Measurements from ENCODE around the gene CELSR1. TPM values are rescaled to one million over a fixed set of nuclear protein-coding genes. Genes with fewer than 3 reads are reported as not detected.

Gene CELSR1
- total RNA-seq, 1 experiment from 2014 or later: 19.6 TPM

DNA sequence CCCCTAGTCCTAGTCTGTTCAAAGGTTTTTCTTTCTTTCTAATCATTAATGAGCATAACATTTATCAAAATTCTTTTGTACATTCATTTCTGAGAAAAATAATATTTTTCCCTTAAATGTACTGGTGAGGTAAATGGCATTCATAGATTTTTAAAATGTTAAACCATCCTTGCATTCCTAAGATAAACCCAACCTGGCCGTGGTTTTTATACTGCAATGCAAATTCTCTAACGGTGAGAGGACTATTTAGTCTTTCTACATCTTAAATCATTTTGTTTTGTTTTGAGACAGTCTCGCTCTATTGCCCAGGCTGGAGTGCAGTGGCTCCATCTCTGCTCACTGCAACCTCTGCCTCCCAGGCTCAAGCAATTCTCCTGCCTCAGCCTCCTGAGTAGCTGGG lies 161.3 kb downstream of the CELSR1 start (continued):
- TF ChIP-seq, protein P1, sequence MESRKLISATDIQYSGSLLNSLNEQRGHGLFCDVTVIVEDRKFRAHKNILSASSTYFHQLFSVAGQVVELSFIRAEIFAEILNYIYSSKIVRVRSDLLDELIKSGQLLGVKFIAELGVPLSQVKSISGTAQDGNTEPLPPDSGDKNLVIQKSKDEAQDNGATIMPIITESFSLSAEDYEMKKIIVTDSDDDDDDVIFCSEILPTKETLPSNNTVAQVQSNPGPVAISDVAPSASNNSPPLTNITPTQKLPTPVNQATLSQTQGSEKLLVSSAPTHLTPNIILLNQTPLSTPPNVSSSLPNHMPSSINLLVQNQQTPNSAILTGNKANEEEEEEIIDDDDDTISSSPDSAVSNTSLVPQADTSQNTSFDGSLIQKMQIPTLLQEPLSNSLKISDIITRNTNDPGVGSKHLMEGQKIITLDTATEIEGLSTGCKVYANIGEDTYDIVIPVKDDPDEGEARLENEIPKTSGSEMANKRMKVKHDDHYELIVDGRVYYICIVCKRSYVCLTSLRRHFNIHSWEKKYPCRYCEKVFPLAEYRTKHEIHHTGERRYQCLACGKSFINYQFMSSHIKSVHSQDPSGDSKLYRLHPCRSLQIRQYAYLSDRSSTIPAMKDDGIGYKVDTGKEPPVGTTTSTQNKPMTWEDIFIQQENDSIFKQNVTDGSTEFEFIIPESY (IDR thresholded peaks at IDR 0.05; ENCODE audit: extremely low read depth, insufficient replicate concordance, low read length): no peak
- TF ChIP-seq ELF1 (IDR thresholded peaks at IDR 0.05; ENCODE audit: borderline replicate concordance, low read depth) (no peak), FOSL1 (IDR thresholded peaks at IDR 0.05; ENCODE audit: low read depth) (no peak)

DNA sequence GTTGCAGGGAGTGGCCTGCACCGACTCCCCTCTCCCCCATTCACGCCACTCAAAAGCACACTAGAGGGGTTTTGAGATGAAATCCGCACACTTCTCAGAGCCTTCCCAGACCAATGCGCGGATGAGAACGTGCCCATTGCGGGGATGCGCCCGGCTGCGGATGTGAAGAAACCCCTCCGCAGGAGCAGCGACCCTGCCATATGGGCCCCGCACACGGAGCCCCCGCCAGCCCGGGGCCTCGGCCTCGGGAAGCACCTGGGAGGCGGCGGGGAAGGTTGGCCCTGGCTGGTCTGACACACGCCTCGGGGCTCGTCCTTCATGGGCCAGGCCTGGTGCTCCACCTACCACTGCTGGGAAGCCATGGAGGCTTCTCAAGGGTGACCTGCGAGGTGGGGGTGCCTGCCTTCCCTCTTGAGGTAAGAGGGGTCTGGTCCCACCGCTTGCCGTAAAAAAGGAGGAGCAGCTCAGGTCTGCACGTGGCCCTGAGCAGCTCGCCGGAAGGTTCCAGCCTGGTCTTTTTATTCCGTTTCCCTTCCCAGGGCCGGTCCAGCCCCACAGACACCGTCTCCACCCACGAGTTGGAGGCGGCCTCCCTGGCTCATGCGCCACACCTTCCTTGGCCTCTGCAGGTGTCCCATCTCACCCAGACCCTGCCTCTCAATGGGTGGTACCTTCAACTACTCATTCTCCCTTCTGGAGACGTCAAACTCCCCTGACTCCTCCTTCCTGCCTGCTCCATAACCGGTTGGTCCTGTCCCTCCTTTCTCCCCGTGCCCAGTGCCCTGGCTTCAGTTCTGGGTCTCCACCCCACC lies 162.6 kb downstream of the CELSR1 start:
- H3K27me3 ChIP-seq (ENCODE audit: insufficient read depth, low read length): no peaks in the 10 kb centered on the region
- no peaks in the 10 kb centered on the region for H3K9me2 ChIP-seq (ENCODE audit: insufficient read depth)
- peaks cover 25 to 37% of the 10 kb centered on the region in 2 experiments for H3K4me1 ChIP-seq (ENCODE audit: control insufficient read depth in 1 of 2, insufficient read depth in 2 of 2, low read length in 2 of 2)
- peaks cover 4 to 9% of the 10 kb centered on the region in 2 experiments; a peak in 2 of 4 replicates for H3K9me3 ChIP-seq (ENCODE audit: control insufficient read depth in 1 of 2, insufficient read depth in 1 of 2, low read depth in 1 of 2, low read length in 2 of 2)
- H3K9ac ChIP-seq (ENCODE audit: low read length): no peak overlapping the region
- RAD21 ChIA-PET (ENCODE audit: low non-redundant PET in 1 of 2, low total read pairs in 2 of 2, uncharacterized antibody in 2 of 2, unreplicated experiment in 2 of 2): no interaction called here
- H3K4me2 ChIP-seq (ENCODE audit: low read length): no peak overlapping the region; the same call in 1 of the 2 replicates
- DNase-seq (ENCODE audit: low read depth, low spot score) (no peak), ATAC-seq (no peak)
- peaks cover 0 to 10% of the 10 kb centered on the region in 2 experiments; a peak in 1 of 4 replicates for H3K36me3 ChIP-seq (ENCODE audit: control insufficient read depth in 1 of 2, insufficient read depth in 2 of 2, low read length in 2 of 2)
- TF ChIP-seq POLR2A (IDR thresholded peaks at IDR 0.05; ENCODE audit: borderline replicate concordance, extremely low read depth, insufficient read depth, insufficient read length) (no peak), FOSL1 (IDR thresholded peaks at IDR 0.05; ENCODE audit: low read depth) (no peak), CEBPB (IDR thresholded peaks at IDR 0.05; ENCODE audit: low read depth) (no peak), EZH2 (IDR thresholded peaks at IDR 0.05) (no peak), YY1 (IDR thresholded peaks at IDR 0.05; ENCODE audit: extremely low read depth, insufficient replicate concordance, low read depth, low read length) (no peak)
- TF ChIP-seq, protein P2, sequence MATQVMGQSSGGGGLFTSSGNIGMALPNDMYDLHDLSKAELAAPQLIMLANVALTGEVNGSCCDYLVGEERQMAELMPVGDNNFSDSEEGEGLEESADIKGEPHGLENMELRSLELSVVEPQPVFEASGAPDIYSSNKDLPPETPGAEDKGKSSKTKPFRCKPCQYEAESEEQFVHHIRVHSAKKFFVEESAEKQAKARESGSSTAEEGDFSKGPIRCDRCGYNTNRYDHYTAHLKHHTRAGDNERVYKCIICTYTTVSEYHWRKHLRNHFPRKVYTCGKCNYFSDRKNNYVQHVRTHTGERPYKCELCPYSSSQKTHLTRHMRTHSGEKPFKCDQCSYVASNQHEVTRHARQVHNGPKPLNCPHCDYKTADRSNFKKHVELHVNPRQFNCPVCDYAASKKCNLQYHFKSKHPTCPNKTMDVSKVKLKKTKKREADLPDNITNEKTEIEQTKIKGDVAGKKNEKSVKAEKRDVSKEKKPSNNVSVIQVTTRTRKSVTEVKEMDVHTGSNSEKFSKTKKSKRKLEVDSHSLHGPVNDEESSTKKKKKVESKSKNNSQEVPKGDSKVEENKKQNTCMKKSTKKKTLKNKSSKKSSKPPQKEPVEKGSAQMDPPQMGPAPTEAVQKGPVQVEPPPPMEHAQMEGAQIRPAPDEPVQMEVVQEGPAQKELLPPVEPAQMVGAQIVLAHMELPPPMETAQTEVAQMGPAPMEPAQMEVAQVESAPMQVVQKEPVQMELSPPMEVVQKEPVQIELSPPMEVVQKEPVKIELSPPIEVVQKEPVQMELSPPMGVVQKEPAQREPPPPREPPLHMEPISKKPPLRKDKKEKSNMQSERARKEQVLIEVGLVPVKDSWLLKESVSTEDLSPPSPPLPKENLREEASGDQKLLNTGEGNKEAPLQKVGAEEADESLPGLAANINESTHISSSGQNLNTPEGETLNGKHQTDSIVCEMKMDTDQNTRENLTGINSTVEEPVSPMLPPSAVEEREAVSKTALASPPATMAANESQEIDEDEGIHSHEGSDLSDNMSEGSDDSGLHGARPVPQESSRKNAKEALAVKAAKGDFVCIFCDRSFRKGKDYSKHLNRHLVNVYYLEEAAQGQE (IDR thresholded peaks at IDR 0.05; ENCODE audit: low read depth): no peak
- H2AFZ ChIP-seq (ENCODE audit: low read depth, low read length, poor library complexity, severe bottlenecking): no peak overlapping the region
- no peaks in the 10 kb centered on the region for H3K79me2 ChIP-seq (ENCODE audit: insufficient read depth, low read length)
- H4K20me1 ChIP-seq (ENCODE audit: insufficient read depth): no peaks in the 10 kb centered on the region
- BruUV-seq (replicated peaks): no TSS peak
- POLR2A ChIA-PET: no interaction called here
- no peak overlapping the region; the same call in 1 of the 2 replicates for H3K27ac ChIP-seq (ENCODE audit: low read depth, low read length)
- H3K4me3 ChIP-seq (replicated peaks in 1 of 2; ENCODE audit: low read depth in 1 of 2, low read length in 2 of 2): no peak overlapping the region
- CTCF ChIA-PET: no interaction called here
- intact Hi-C loops (cut with micrococcal nuclease): no loop called here
